HepG2 (cell line): ENCODE data around the gene ELP1. TPM values are rescaled to one million over a fixed set of nuclear protein-coding genes. Genes with fewer than 3 reads are reported as not detected.
A peak's percentile ranks its signal among the peaks of the same experiment; 100 is the strongest.

Source experiments
- BCL6 ChIP-seq: IDR thresholded peaks from 2 replicates; pipeline ENCODE4 v1.6.1; 2016; ENCODE audit warnings: missing genetic modification reagents, missing compliant biosample characterization
- HCFC1 ChIP-seq: fragments of 150-350 bp; IDR thresholded peaks from 2 replicates; pipeline ENCODE4 v1.6.1; 2014; ENCODE audit warnings: low read depth, low read length
- KAT2B ChIP-seq: fragments of 150-350 bp; IDR thresholded peaks from 2 replicates; pipeline ENCODE4 v1.6.1; 2014; ENCODE audit warnings: low read depth, low read length, borderline replicate concordance
- MXD1 ChIP-seq: sonication (generic); formaldehyde crosslinking; IDR thresholded peaks from 2 replicates; pipeline ENCODE4 v1.4.0; 2020; ENCODE audit warnings: mild to moderate bottlenecking, missing genetic modification reagents
- MXD3 ChIP-seq: IDR thresholded peaks from 2 replicates; pipeline ENCODE4 v1.6.1; 2016; ENCODE audit warnings: mild to moderate bottlenecking, missing biosample characterization, missing genetic modification reagents
- MXD4 ChIP-seq: IDR thresholded peaks from 2 replicates; pipeline ENCODE4 v1.6.1; 2016; ENCODE audit warnings: mild to moderate bottlenecking, missing biosample characterization, missing genetic modification reagents
- PHF21A ChIP-seq: sonication (generic); formaldehyde crosslinking; IDR thresholded peaks from 2 replicates; pipeline ENCODE4 v1.5.0; 2020; ENCODE audit warnings: mild to moderate bottlenecking, missing genetic modification reagents
- SIN3A ChIP-seq: IDR thresholded peaks from 2 replicates; pipeline ENCODE4 v1.6.1; 2011; ENCODE audit warnings: low read depth, mild to moderate bottlenecking, control low read depth, low read length, borderline replicate concordance
- SIN3B ChIP-seq: fragments of 150-350 bp; IDR thresholded peaks from 2 replicates; pipeline ENCODE4 v1.6.1; 2014; ENCODE audit warnings: low read length
- SOX6 ChIP-seq, 2 experiments: fragments of 450-650 bp in 1 of 2; sonication (generic) in 1 of 2; formaldehyde crosslinking in 1 of 2; IDR thresholded peaks; 2 replicates each; pipeline versions ENCODE4 v1.4.0 to v1.6.1; 2017 to 2020; ENCODE audit warnings: antibody characterized with exemption in 1 of 2, mild to moderate bottlenecking in 1 of 2, missing genetic modification reagents in 1 of 2
- SP2 ChIP-seq: sonication (generic); formaldehyde crosslinking; IDR thresholded peaks from 2 replicates; pipeline ENCODE4 v1.5.1; 2020; ENCODE audit warnings: mild to moderate bottlenecking, missing genetic modification reagents
- TEAD2 ChIP-seq: sonication (generic); formaldehyde crosslinking; IDR thresholded peaks from 2 replicates; pipeline ENCODE4 v1.9.0; 2021; ENCODE audit warnings: missing genetic modification reagents
- ZBTB2 ChIP-seq: sonication (generic); formaldehyde crosslinking; IDR thresholded peaks from 2 replicates; pipeline ENCODE4 v1.8.0; 2022; ENCODE audit warnings: low read depth, missing genetic modification reagents
- ZMYM4 ChIP-seq: sonication (generic); formaldehyde crosslinking; IDR thresholded peaks from 2 replicates; pipeline ENCODE4 v1.8.1; 2023; ENCODE audit warnings: mild to moderate bottlenecking, missing genetic modification reagents
- ZNF160 ChIP-seq: sonication (generic); formaldehyde crosslinking; IDR thresholded peaks from 2 replicates; pipeline ENCODE4 v1.8.0; 2022; ENCODE audit warnings: mild to moderate bottlenecking, inconsistent platforms, missing genetic modification reagents
- ZNF547 ChIP-seq: sonication (generic); formaldehyde crosslinking; IDR thresholded peaks from 2 replicates; pipeline ENCODE4 v1.5.1; 2020; ENCODE audit warnings: mild to moderate bottlenecking, missing genetic modification reagents
- ZNF567 ChIP-seq: sonication (generic); formaldehyde crosslinking; IDR thresholded peaks from 2 replicates; pipeline ENCODE4 v1.8.1; 2023; ENCODE audit warnings: mild to moderate bottlenecking, missing genetic modification reagents, borderline replicate concordance
- ZNF891 ChIP-seq: sonication (generic); formaldehyde crosslinking; IDR thresholded peaks from 2 replicates; pipeline ENCODE4 v1.5.0; 2020; ENCODE audit warnings: mild to moderate bottlenecking, missing genetic modification reagents
- ZSCAN21 ChIP-seq: sonication (generic); formaldehyde crosslinking; IDR thresholded peaks from 2 replicates; pipeline ENCODE4 v1.8.0; 2022; ENCODE audit warnings: mild to moderate bottlenecking, missing genetic modification reagents, moderate library complexity, borderline replicate concordance
- polyA plus RNA-seq, 8 experiments: library from polyadenylated mRNA; depleted of rRNA in 3 of 8; stranded (reverse) in 7 of 8; unstranded in 1 of 8; fragments of >200 nt; fragmentation: Illumina TruSeq in 4 of 8; extraction: Trizol in 4 of 8; gene quantifications; 2 replicates each; pipeline versions ENCODE4 v1.2.1 to v1.2.3, GENCODE V29; 2011 to 2016; ENCODE audit warnings: low read depth in 4 of 8, missing spikeins in 1 of 8, mixed read lengths in 1 of 8; ENCODE audit not compliant: insufficient read depth in 1 of 8
- total RNA-seq, 5 experiments: library from RNA; depleted of rRNA; stranded (reverse); fragments of >200 nt; fragmentation: Illumina TruSeq; extraction: Trizol; gene quantifications; 2 replicates each; pipeline ENCODE4 v1.2.3, GENCODE V29; 2016; ENCODE audit warnings: low read depth in 1 of 5
- TF ChIP-seq, protein P1 (sequence below): sonication (generic); formaldehyde crosslinking; IDR thresholded peaks from 2 replicates; pipeline ENCODE4 v1.5.1; 2020; ENCODE audit warnings: mild to moderate bottlenecking, missing genetic modification reagents, moderate library complexity
- TF ChIP-seq, protein P2 (sequence below): fragments of 450-650 bp; IDR thresholded peaks from 2 replicates; pipeline ENCODE4 v1.6.1; 2016

ELP1 gene
- total and polyA plus RNA-seq, 2 of the 13 experiments (the other 11 are each of a cell fraction or from before 2014, with no cell fraction given) = 157 to 275 TPM

GRCh38 chr9:108934323-108934893 is 484 bp upstream of the ELP1 start, which contains the start of gene ABITRAM (continued):
- TF ChIP-seq ZSCAN21 (no peak), ZNF547 (CRISPR knock-in tag) (0 out of 2 replicates have a peak, but pooled peaks have one; percentile 61), PHF21A (CRISPR knock-in tag) (0 out of 2 replicates have a peak, but pooled peaks have one; percentile 5), MXD1 (CRISPR knock-in tag) (peak; percentile 48; the same call in 1 of the 2 replicates), SP2 (peak; percentile 64), ZNF891 (CRISPR knock-in tag) (no peak), TEAD2 (no peak), SOX6 (IDR thresholded peaks at IDR 0.05) (no peak), SOX6 (CRISPR knock-in tag; IDR thresholded peaks at IDR 0.05) (0 out of 2 replicates have a peak, but pooled peaks have one; percentile 25), KAT2B (peak; percentile 54; the same call in 1 of the 2 replicates), HCFC1 (0 out of 2 replicates have a peak, but pooled peaks have one; percentile 9), ZBTB2 (peak; percentile 49; the same call in 1 of the 2 replicates), MXD3 (CRISPR knock-in tag) (peak; percentile 7; the same call in 1 of the 2 replicates), MXD4 (CRISPR knock-in tag) (peak; percentile 48), ZNF567 (peak; percentile 53; the same call in 1 of the 2 replicates), ZNF160 (CRISPR knock-in tag) (peak; percentile 38; the same call in 1 of the 2 replicates), ZMYM4 (CRISPR knock-in tag) (peak; percentile 57), SIN3B (0 out of 2 replicates have a peak, but pooled peaks have one; percentile 5), SIN3A (peak; percentile 94), BCL6 (0 out of 2 replicates have a peak, but pooled peaks have one; percentile 15)
- TF ChIP-seq, protein P1, sequence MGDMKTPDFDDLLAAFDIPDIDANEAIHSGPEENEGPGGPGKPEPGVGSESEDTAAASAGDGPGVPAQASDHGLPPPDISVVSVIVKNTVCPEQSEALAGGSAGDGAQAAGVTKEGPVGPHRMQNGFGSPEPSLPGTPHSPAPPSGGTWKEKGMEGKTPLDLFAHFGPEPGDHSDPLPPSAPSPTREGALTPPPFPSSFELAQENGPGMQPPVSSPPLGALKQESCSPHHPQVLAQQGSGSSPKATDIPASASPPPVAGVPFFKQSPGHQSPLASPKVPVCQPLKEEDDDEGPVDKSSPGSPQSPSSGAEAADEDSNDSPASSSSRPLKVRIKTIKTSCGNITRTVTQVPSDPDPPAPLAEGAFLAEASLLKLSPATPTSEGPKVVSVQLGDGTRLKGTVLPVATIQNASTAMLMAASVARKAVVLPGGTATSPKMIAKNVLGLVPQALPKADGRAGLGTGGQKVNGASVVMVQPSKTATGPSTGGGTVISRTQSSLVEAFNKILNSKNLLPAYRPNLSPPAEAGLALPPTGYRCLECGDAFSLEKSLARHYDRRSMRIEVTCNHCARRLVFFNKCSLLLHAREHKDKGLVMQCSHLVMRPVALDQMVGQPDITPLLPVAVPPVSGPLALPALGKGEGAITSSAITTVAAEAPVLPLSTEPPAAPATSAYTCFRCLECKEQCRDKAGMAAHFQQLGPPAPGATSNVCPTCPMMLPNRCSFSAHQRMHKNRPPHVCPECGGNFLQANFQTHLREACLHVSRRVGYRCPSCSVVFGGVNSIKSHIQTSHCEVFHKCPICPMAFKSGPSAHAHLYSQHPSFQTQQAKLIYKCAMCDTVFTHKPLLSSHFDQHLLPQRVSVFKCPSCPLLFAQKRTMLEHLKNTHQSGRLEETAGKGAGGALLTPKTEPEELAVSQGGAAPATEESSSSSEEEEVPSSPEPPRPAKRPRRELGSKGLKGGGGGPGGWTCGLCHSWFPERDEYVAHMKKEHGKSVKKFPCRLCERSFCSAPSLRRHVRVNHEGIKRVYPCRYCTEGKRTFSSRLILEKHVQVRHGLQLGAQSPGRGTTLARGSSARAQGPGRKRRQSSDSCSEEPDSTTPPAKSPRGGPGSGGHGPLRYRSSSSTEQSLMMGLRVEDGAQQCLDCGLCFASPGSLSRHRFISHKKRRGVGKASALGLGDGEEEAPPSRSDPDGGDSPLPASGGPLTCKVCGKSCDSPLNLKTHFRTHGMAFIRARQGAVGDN (CRISPR knock-in tag) = peak; percentile 4
- TF ChIP-seq, protein P2, sequence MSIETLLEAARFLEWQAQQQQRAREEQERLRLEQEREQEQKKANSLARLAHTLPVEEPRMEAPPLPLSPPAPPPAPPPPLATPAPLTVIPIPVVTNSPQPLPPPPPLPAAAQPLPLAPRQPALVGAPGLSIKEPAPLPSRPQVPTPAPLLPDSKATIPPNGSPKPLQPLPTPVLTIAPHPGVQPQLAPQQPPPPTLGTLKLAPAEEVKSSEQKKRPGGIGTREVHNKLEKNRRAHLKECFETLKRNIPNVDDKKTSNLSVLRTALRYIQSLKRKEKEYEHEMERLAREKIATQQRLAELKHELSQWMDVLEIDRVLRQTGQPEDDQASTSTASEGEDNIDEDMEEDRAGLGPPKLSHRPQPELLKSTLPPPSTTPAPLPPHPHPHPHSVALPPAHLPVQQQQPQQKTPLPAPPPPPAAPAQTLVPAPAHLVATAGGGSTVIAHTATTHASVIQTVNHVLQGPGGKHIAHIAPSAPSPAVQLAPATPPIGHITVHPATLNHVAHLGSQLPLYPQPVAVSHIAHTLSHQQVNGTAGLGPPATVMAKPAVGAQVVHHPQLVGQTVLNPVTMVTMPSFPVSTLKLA = peak; percentile 58
